CMK (cell line): ENCODE results near the gene PGBD5.

Experiments
- DNase-seq: peaks from one replicate; pipeline ENCODE4 v3.0.0-alpha.2; 2010; ENCODE audit warnings: low read depth

The PGBD5 gene

GRCh38 chr1:230394741-230395140 lies 31.4 kb downstream of the PGBD5 start:
- DNase-seq: no peak

GRCh38 chr1:230394134-230394533 lies 32.0 kb downstream of the PGBD5 start:
- DNase-seq: no peak

GRCh38 chr1:230393722-230394121 lies 32.4 kb downstream of the PGBD5 start:
- DNase-seq: no peak

GRCh38 chr1:230392920-230393521 lies 33.1 kb downstream of the PGBD5 start:
- DNase-seq: no peak

- no peak for DNase-seq
Observed at GRCh38 chr1:230392536-230392909, 33.6 kb downstream of the PGBD5 start.

GRCh38 chr1:230391776-230392535 lies 34.2 kb downstream of the PGBD5 start:
- DNase-seq: no peak

- no peak for DNase-seq
Observed at GRCh38 chr1:230390371-230390770, 35.8 kb downstream of the PGBD5 start.

GRCh38 chr1:230387876-230388275 lies 38.3 kb downstream of the PGBD5 start:
- no peak for DNase-seq

- no peak for DNase-seq
Observed at GRCh38 chr1:230387296-230387695, 38.8 kb downstream of the PGBD5 start.

GRCh38 chr1:230386637-230387262 lies 39.4 kb downstream of the PGBD5 start:
- no peak for DNase-seq

- DNase-seq: no peak
Observed at GRCh38 chr1:230385930-230386329, 40.2 kb downstream of the PGBD5 start.

- no peak for DNase-seq
Observed at GRCh38 chr1:230385158-230385450, 41.0 kb downstream of the PGBD5 start.

GRCh38 chr1:230384380-230385157 lies 41.6 kb downstream of the PGBD5 start:
- no peak for DNase-seq

GRCh38 chr1:230383425-230383824 lies 42.7 kb downstream of the PGBD5 start:
- DNase-seq: no peak

GRCh38 chr1:230382001-230382491 lies 44.1 kb downstream of the PGBD5 start:
- DNase-seq: no peak

- DNase-seq: no peak
Observed at GRCh38 chr1:230381585-230381984, 44.5 kb downstream of the PGBD5 start.

- DNase-seq: no peak
Observed at GRCh38 chr1:230381049-230381467, 45.1 kb downstream of the PGBD5 start.

- DNase-seq: no peak
Observed at GRCh38 chr1:230379928-230380327, 46.2 kb downstream of the PGBD5 start.

GRCh38 chr1:230379462-230379861 lies 46.7 kb downstream of the PGBD5 start:
- DNase-seq: no peak

- no peak for DNase-seq
Observed at GRCh38 chr1:230377851-230378250, 48.3 kb downstream of the PGBD5 start.

- no peak for DNase-seq
Observed at GRCh38 chr1:230377324-230377723, 48.8 kb downstream of the PGBD5 start.

- no peak for DNase-seq
Observed at GRCh38 chr1:230376296-230376695, 49.8 kb downstream of the PGBD5 start.

GRCh38 chr1:230375780-230376179 lies 50.4 kb downstream of the PGBD5 start:
- DNase-seq: no peak
